Liver (tissue), 3 donors: ENCODE measurements around the gene CARD19.

Experiments used
- SP1 ChIP-seq: IDR thresholded peaks from 2 replicates; pipeline ENCODE4 v1.6.1; 2018; ENCODE audit warnings: antibody characterized with exemption, mild to moderate bottlenecking
- TAF1 ChIP-seq: conservative IDR thresholded peaks from 2 replicates; pipeline ENCODE4 v1.6.1; 2016; ENCODE audit warnings: antibody characterized with exemption, mild to moderate bottlenecking
- TF ChIP-seq, protein P1 (sequence below): fragments of 150-350 bp; IDR thresholded peaks from 2 replicates; pipeline ENCODE4 v1.5.1; 2017; ENCODE audit warnings: improper control_type of control experiment, low read depth, low read length; ENCODE audit not compliant: missing input control
- TF ChIP-seq, protein P2 (sequence below): IDR thresholded peaks from 2 replicates; pipeline ENCODE4 v1.6.1; 2016; ENCODE audit warnings: antibody characterized with exemption
- donor health status: healthy.
- donor health status: healthy.

GRCh38 chr9:93114984-93115335 is 18.9 kb downstream of the CARD19 start:
- TF ChIP-seq, protein P1, sequence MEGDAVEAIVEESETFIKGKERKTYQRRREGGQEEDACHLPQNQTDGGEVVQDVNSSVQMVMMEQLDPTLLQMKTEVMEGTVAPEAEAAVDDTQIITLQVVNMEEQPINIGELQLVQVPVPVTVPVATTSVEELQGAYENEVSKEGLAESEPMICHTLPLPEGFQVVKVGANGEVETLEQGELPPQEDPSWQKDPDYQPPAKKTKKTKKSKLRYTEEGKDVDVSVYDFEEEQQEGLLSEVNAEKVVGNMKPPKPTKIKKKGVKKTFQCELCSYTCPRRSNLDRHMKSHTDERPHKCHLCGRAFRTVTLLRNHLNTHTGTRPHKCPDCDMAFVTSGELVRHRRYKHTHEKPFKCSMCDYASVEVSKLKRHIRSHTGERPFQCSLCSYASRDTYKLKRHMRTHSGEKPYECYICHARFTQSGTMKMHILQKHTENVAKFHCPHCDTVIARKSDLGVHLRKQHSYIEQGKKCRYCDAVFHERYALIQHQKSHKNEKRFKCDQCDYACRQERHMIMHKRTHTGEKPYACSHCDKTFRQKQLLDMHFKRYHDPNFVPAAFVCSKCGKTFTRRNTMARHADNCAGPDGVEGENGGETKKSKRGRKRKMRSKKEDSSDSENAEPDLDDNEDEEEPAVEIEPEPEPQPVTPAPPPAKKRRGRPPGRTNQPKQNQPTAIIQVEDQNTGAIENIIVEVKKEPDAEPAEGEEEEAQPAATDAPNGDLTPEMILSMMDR, result no peak
- TF ChIP-seq TAF1, result no peak
- TF ChIP-seq, protein P2, sequence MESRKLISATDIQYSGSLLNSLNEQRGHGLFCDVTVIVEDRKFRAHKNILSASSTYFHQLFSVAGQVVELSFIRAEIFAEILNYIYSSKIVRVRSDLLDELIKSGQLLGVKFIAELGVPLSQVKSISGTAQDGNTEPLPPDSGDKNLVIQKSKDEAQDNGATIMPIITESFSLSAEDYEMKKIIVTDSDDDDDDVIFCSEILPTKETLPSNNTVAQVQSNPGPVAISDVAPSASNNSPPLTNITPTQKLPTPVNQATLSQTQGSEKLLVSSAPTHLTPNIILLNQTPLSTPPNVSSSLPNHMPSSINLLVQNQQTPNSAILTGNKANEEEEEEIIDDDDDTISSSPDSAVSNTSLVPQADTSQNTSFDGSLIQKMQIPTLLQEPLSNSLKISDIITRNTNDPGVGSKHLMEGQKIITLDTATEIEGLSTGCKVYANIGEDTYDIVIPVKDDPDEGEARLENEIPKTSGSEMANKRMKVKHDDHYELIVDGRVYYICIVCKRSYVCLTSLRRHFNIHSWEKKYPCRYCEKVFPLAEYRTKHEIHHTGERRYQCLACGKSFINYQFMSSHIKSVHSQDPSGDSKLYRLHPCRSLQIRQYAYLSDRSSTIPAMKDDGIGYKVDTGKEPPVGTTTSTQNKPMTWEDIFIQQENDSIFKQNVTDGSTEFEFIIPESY, result no peak
- no peak for TF ChIP-seq SP1
